Measurements from ENCODE around the gene PLEKHO2. TPM values are rescaled to one million over a fixed set of nuclear protein-coding genes. Genes with fewer than 3 reads are reported as not detected.

The PLEKHO2 gene
- total and polyA plus RNA-seq, 10 of the 15 experiments (the other 5 are each of a cell fraction or from before 2014, with no cell fraction given): 1.4 to 25.6 (median 20.5) TPM

DNA sequence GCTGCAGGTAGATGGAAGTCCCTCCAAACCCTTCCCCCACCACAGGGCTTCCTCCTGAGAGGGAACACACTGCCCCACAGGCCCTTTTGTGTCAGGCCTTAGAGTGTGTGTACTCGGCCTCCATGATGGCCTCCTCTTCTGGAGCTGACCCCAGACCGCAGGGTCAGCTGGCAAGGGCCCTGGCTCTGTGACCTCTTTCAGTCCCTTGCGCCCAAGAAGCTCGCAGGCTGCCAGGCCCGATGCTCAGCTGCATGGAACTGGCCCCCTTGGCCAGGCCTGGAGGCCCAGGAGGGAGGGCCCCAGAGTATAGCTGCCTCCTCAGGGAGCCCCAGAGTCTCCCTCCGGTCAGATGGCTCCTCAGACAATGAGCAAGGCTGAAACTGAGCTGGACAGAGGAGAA lies 46.6 kb downstream of the PLEKHO2 start:
- Histone ChIP-seq H2AFZ (ENCODE audit: control insufficient read depth, low read depth, low read length) (no peak overlapping the region), H3K4me1 (ENCODE audit: control insufficient read depth, insufficient read depth, low read length) (peaks cover 38% of the 10 kb centered on the region), H3K27me3 (replicated peaks in 1 of 2; ENCODE audit: control insufficient read depth in 2 of 2, insufficient read depth in 2 of 2, low read length in 1 of 2) (no peaks in the 10 kb centered on the region), H3K9me3 (replicated peaks; ENCODE audit: control insufficient read depth, insufficient read depth, low read length) (no peaks in the 10 kb centered on the region), H3K4me3 (no peak overlapping the region), H3K27ac (ENCODE audit: control insufficient read depth, insufficient read depth) (no peak overlapping the region), H4K20me1 (ENCODE audit: control insufficient read depth, insufficient read depth) (no peaks in the 10 kb centered on the region), H3K9ac (ENCODE audit: control insufficient read depth, insufficient read depth, low read length) (no peak overlapping the region), H3K79me2 (ENCODE audit: control insufficient read depth, insufficient read depth, low read length) (peaks cover 9% of the 10 kb centered on the region), H3K36me3 (ENCODE audit: control insufficient read depth in 2 of 2, insufficient read depth in 2 of 2, low read length in 1 of 2) (no peaks in the 10 kb centered on the region), H3K4me2 (ENCODE audit: control insufficient read depth, insufficient read depth) (no peak overlapping the region)
- FAIRE-seq (no peak), DNase-seq (ENCODE audit: low read depth, low spot score) (no peak), ATAC-seq (no peak)
- ChIA-PET SMC1A (ENCODE audit: uncharacterized antibody, unreplicated experiment) (interaction anchor here (0.9 to 2.8 kb wide), 3 partner anchors 10 to 53 kb away, joined by 3 to 5 read pairs (median 5); no protein-coding TSS in a partner anchor), CTCF (interaction anchor here (1.3 to 1.6 kb wide), 2 partner anchors 30 to 53 kb away, joined by 3 to 5 read pairs; no protein-coding TSS in a partner anchor), RAD21 (ENCODE audit: unreplicated experiment) (interaction anchor here (1.0 kb wide), 1 partner anchor 65 kb away, joined by 3 read pairs; no protein-coding TSS in a partner anchor), POLR2A (interaction anchor here (9.0 kb wide), 1 partner anchor 43 kb away, joined by 127 read pairs; no protein-coding TSS in a partner anchor)
- WGBS (ENCODE audit: insufficient coverage, insufficient replicate concordance, low lambda C conversion rate, missing lambda C conversion rate): 88% methylated on average over 6 of the region's 6 CpGs
- no TSS peak for BruUV-seq (replicated peaks)
- in situ Hi-C loops (cut with MboI) (loop anchor here (25.0 kb wide), 1 partner anchor 1401 kb away; no protein-coding TSS in a partner anchor), intact Hi-C loops (cut with micrococcal nuclease; ENCODE audit: unreplicated experiment) (no loop called here)
- TF ChIP-seq WRNIP1 (IDR thresholded peaks at IDR 0.05; ENCODE audit: borderline replicate concordance, low read depth, low read length): no peak
- no peak for TF ChIP-seq NR2C2 (IDR thresholded peaks at IDR 0.05; ENCODE audit: borderline replicate concordance, control insufficient read depth, insufficient read length, low read depth)
- TF ChIP-seq FOXK2 (IDR thresholded peaks at IDR 0.05): no peak
- no peak for TF ChIP-seq SIX5 (IDR thresholded peaks at IDR 0.05; ENCODE audit: low read depth, low read length, severe bottlenecking)

GRCh38 chr15:64891561-64891960 lies 49.8 kb downstream of the PLEKHO2 start:
- ChIA-PET SMC1A (ENCODE audit: uncharacterized antibody, unreplicated experiment) (interaction anchor here (0.7 to 7.4 kb wide), 8 partner anchors 9 to 159 kb away, joined by 3 to 118 read pairs (median 17); no protein-coding TSS in a partner anchor), RAD21 (ENCODE audit: unreplicated experiment) (interaction anchor here (0.6 to 5.8 kb wide), 10 partner anchors 9 to 1275 kb away, joined by 3 to 129 read pairs (median 37); partner anchors contain the start of genes PIF1 and PLEKHO2), POLR2A (interaction anchor here (0.6 to 9.0 kb wide), 12 partner anchors 9 to 1536 kb away, joined by 3 to 136 read pairs (median 6); partner anchors contain the start of gene USP3), CTCF (interaction anchor here (2.3 to 6.2 kb wide), 5 partner anchors 9 to 81 kb away, joined by 12 to 78 read pairs (median 72); no protein-coding TSS in a partner anchor)
- peak overlapping the region; percentile 80 for H3K9ac ChIP-seq (ENCODE audit: control insufficient read depth, insufficient read depth, low read length)
- in situ Hi-C loops (cut with MboI): loop anchor here (25.0 kb wide), 1 partner anchor 1404 kb away; no protein-coding TSS in a partner anchor
- DNase-seq (ENCODE audit: low read depth, low spot score) (peak; percentile 23), FAIRE-seq (no peak), ATAC-seq (no peak)
- intact Hi-C loops (cut with micrococcal nuclease; ENCODE audit: unreplicated experiment): loop anchor here (5.0 kb wide), 4 partner anchors 96 to 411 kb away; partner anchors contain the start of genes MTFMT, RNU5B-1 and SPG21
- H3K9me3 ChIP-seq (replicated peaks; ENCODE audit: control insufficient read depth, insufficient read depth, low read length): no peaks in the 10 kb centered on the region
- H3K36me3 ChIP-seq (ENCODE audit: control insufficient read depth in 2 of 2, insufficient read depth in 2 of 2, low read length in 1 of 2): no peaks in the 10 kb centered on the region
- H4K20me1 ChIP-seq (ENCODE audit: control insufficient read depth, insufficient read depth): no peaks in the 10 kb centered on the region
- H3K4me1 ChIP-seq (ENCODE audit: control insufficient read depth, insufficient read depth, low read length): peaks cover 42% of the 10 kb centered on the region
- BruUV-seq (replicated peaks): no TSS peak
- H3K27ac ChIP-seq (ENCODE audit: control insufficient read depth, insufficient read depth): peak overlapping the region; percentile 97
- H3K27me3 ChIP-seq (replicated peaks in 1 of 2; ENCODE audit: control insufficient read depth in 2 of 2, insufficient read depth in 2 of 2, low read length in 1 of 2): no peaks in the 10 kb centered on the region
- H3K4me3 ChIP-seq: peak overlapping the region; percentile 65; the same call in 1 of the 2 replicates
- H3K4me2 ChIP-seq (ENCODE audit: control insufficient read depth, insufficient read depth): peak overlapping the region; percentile 75
- peak overlapping the region; percentile 54 for H2AFZ ChIP-seq (ENCODE audit: control insufficient read depth, low read depth, low read length)
- H3K79me2 ChIP-seq (ENCODE audit: control insufficient read depth, insufficient read depth, low read length): peaks cover 9% of the 10 kb centered on the region
- TF ChIP-seq SPI1 (IDR thresholded peaks at IDR 0.05; ENCODE audit: borderline replicate concordance, insufficient read depth, low read depth, low read length) (peak; percentile 57; the same call in 1 of the 2 replicates), LARP7 (IDR thresholded peaks at IDR 0.05) (0 out of 2 replicates have a peak, but pooled peaks have one; percentile 46), NFYA (IDR thresholded peaks at IDR 0.05; ENCODE audit: borderline replicate concordance, low read depth, low read length) (no peak)
